Measurements from ENCODE around the gene BBOF1. TPM values are rescaled to one million over a fixed set of nuclear protein-coding genes. Genes with fewer than 3 reads are reported as not detected.
"Not testable (repeated sequence)": the region's sequence is repeated elsewhere in the genome, so short reads cannot be mapped to it uniquely, and the experiment has no call there.

BBOF1 gene
- total and polyA plus RNA-seq, 2 donors (not counting 1 experiment from before 2014, with no cell fraction given), result 0.49 to 2.6 TPM

- no peak overlapping the region for H3K9ac ChIP-seq (ENCODE audit: low read length)
- CTCF ChIA-PET, result no interaction called here
- ATAC-seq (ENCODE audit: low read depth) (no peak), DNase-seq (no peak)
- no peaks in the 10 kb centered on the region for H4K20me1 ChIP-seq (ENCODE audit: control insufficient read depth, insufficient read depth, low read length, poor library complexity, severe bottlenecking)
- H3K4me2 ChIP-seq (replicated peaks; ENCODE audit: low read depth, low read length, poor library complexity, severe bottlenecking), result no peak overlapping the region
- TF ChIP-seq CTCF (IDR thresholded peaks at IDR 0.05) (no peak), EZH2 (IDR thresholded peaks at IDR 0.05; ENCODE audit: borderline replicate concordance, insufficient read depth, low read depth, low read length, poor library complexity, severe bottlenecking) (no peak)
- Mint-ChIP-seq H3K4me1 (peaks cover 2% of the 10 kb centered on the region), H3K9me3 (ENCODE audit: insufficient read depth) (no peaks in the 10 kb centered on the region), H3K27ac (no peak overlapping the region), H3K4me3 (no peak overlapping the region), H3K27me3 (no peaks in the 10 kb centered on the region)
- H3K27me3 ChIP-seq (replicated peaks in 1 of 4; ENCODE audit: control extremely low read depth in 1 of 4, control insufficient read depth in 3 of 4, insufficient read depth in 4 of 4, low read length in 3 of 4), result no peaks in the 10 kb centered on the region
- no peak overlapping the region for H2AFZ ChIP-seq (ENCODE audit: insufficient read depth, low read depth, low read length, poor library complexity, severe bottlenecking)
- H3K9me3 ChIP-seq (ENCODE audit: control extremely low read depth in 1 of 3, control insufficient read depth in 2 of 3, insufficient read depth in 1 of 3, low read length in 2 of 3), result no peaks in the 10 kb centered on the region
- H3K4me3 ChIP-seq (ENCODE audit: control extremely low read depth in 1 of 5, extremely low read depth in 1 of 5, insufficient read depth in 1 of 5, low read depth in 2 of 5, low read length in 4 of 5), result no peak overlapping the region
- no peaks in the 10 kb centered on the region for H3K79me2 ChIP-seq (ENCODE audit: control insufficient read depth, insufficient read depth, low read length)
- peaks cover 0 to 23% of the 10 kb centered on the region in 2 experiments for H3K36me3 ChIP-seq (replicated peaks in 1 of 2; ENCODE audit: control extremely low read depth in 1 of 2, control insufficient read depth in 1 of 2, extremely low read depth in 1 of 2, insufficient read depth in 2 of 2, low read length in 1 of 2)
- POLR2A ChIA-PET, result no interaction called here
- no peaks in the 10 kb centered on the region for H3K4me1 ChIP-seq (ENCODE audit: control insufficient read depth in 2 of 2, insufficient read depth in 2 of 2, low read length in 2 of 2)
- 71% methylated on average over 1 of the region's 4 CpGs for WGBS (ENCODE audit: insufficient coverage)
- no peak overlapping the region for H3K27ac ChIP-seq (ENCODE audit: low read length in 2 of 2)
- intact Hi-C loops (cut with micrococcal nuclease), result no loop called here
Observed at GRCh38 chr14:73991092-73991491, 28.1 kb upstream of the BBOF1 start.

GRCh38 chr14:73994926-73995325 lies 24.2 kb upstream of the BBOF1 start:
- H3K27ac Mint-ChIP-seq; CTCF ChIA-PET; H4K20me1 ChIP-seq (ENCODE audit: control insufficient read depth, insufficient read depth, low read length, poor library complexity, severe bottlenecking); H3K36me3 ChIP-seq (replicated peaks in 1 of 2; ENCODE audit: control extremely low read depth in 1 of 2, control insufficient read depth in 1 of 2, extremely low read depth in 1 of 2, insufficient read depth in 2 of 2, low read length in 1 of 2); H3K79me2 ChIP-seq (ENCODE audit: control insufficient read depth, insufficient read depth, low read length); H3K4me3 ChIP-seq (ENCODE audit: control extremely low read depth in 1 of 5, extremely low read depth in 1 of 5, insufficient read depth in 1 of 5, low read depth in 2 of 5, low read length in 4 of 5); H3K27me3 ChIP-seq (replicated peaks in 1 of 4; ENCODE audit: control extremely low read depth in 1 of 4, control insufficient read depth in 3 of 4, insufficient read depth in 4 of 4, low read length in 3 of 4); H3K4me2 ChIP-seq (replicated peaks; ENCODE audit: low read depth, low read length, poor library complexity, severe bottlenecking); H3K4me1 ChIP-seq (ENCODE audit: control insufficient read depth in 2 of 2, insufficient read depth in 2 of 2, low read length in 2 of 2); H3K9me3 ChIP-seq (ENCODE audit: control extremely low read depth in 1 of 3, control insufficient read depth in 2 of 3, insufficient read depth in 1 of 3, low read length in 2 of 3); H3K4me1 Mint-ChIP-seq; DNase-seq; POLR2A ChIA-PET; intact Hi-C loops (cut with micrococcal nuclease); H3K4me3 Mint-ChIP-seq; H3K9me3 Mint-ChIP-seq (ENCODE audit: insufficient read depth); H3K9ac ChIP-seq (ENCODE audit: low read length); H3K27ac ChIP-seq (ENCODE audit: low read length in 2 of 2); H2AFZ ChIP-seq (ENCODE audit: insufficient read depth, low read depth, low read length, poor library complexity, severe bottlenecking); H3K27me3 Mint-ChIP-seq; ATAC-seq (ENCODE audit: low read depth): not testable (repeated sequence)
- WGBS (ENCODE audit: insufficient coverage), result 100% methylated on average over 1 of the region's 7 CpGs
